ENCODE results near the gene KHNYN. TPM values are rescaled to one million over a fixed set of nuclear protein-coding genes. Genes with fewer than 3 reads are reported as not detected.

KHNYN gene
- total RNA-seq, 2 experiments from 2014 or later, result 104 to 105 TPM

GRCh38 chr14:24408764-24409163 is 21.0 kb upstream of the KHNYN start:
- no peaks in the 10 kb centered on the region for H3K36me3 Mint-ChIP-seq
- H3K27me3 Mint-ChIP-seq, result peaks cover 31% of the 10 kb centered on the region
- H3K9me3 Mint-ChIP-seq, result no peaks in the 10 kb centered on the region
- DNase-seq (no peak), ATAC-seq (ENCODE audit: low read depth) (no peak)
- POLR2A ChIA-PET, result interaction anchor here (1.6 kb wide), 1 partner anchor 21 kb away, joined by 7 read pairs; the partner anchor contains the start of genes CBLN3 and KHNYN
- no peak overlapping the region for H3K4me3 Mint-ChIP-seq
- no peak overlapping the region for H3K27ac Mint-ChIP-seq
- no peaks in the 10 kb centered on the region for H3K4me1 Mint-ChIP-seq

GRCh38 chr14:24409192-24409591 is 20.6 kb upstream of the KHNYN start:
- peaks cover 31% of the 10 kb centered on the region for H3K27me3 Mint-ChIP-seq
- POLR2A ChIA-PET, result interaction anchor here (1.6 kb wide), 1 partner anchor 21 kb away, joined by 7 read pairs; the partner anchor contains the start of genes CBLN3 and KHNYN
- H3K36me3 Mint-ChIP-seq, result no peaks in the 10 kb centered on the region
- no peak for DNase-seq
- no peaks in the 10 kb centered on the region for H3K4me1 Mint-ChIP-seq
- no peak overlapping the region for H3K4me3 Mint-ChIP-seq
- H3K27ac Mint-ChIP-seq, result no peak overlapping the region
- ATAC-seq (ENCODE audit: low read depth), result no peak
- no peaks in the 10 kb centered on the region for H3K9me3 Mint-ChIP-seq

- POLR2A ChIA-PET, result interaction anchor here (0.6 to 1.6 kb wide), 2 partner anchors 15 to 20 kb away, joined by 3 to 7 read pairs; partner anchors contain the start of genes CBLN3 and KHNYN
- H3K27ac Mint-ChIP-seq, result no peak overlapping the region
- ATAC-seq (ENCODE audit: low read depth), result no peak
Measured at GRCh38 chr14:24409956-24410355, 19.8 kb upstream of the KHNYN start.

GRCh38 chr14:24411443-24412389 is 18.0 kb upstream of the KHNYN start:
- Mint-ChIP-seq H3K27ac (no peak overlapping the region), H3K9me3 (no peaks in the 10 kb centered on the region), H3K36me3 (no peaks in the 10 kb centered on the region), H3K4me1 (no peaks in the 10 kb centered on the region), H3K4me3 (no peak overlapping the region), H3K27me3 (peaks cover 15% of the 10 kb centered on the region)
- POLR2A ChIA-PET, result no interaction called here
- ATAC-seq (ENCODE audit: low read depth) (peak; percentile 41), DNase-seq (no peak)

More at GRCh38 chr14:24409956-24410355, 19.8 kb upstream of the KHNYN start:
- Mint-ChIP-seq H3K4me1 (no peaks in the 10 kb centered on the region), H3K36me3 (no peaks in the 10 kb centered on the region), H3K4me3 (no peak overlapping the region), H3K9me3 (no peaks in the 10 kb centered on the region), H3K27me3 (peaks cover 23% of the 10 kb centered on the region)
- DNase-seq, result no peak

- no peak overlapping the region for H3K4me3 Mint-ChIP-seq
- no peak for ATAC-seq (ENCODE audit: low read depth)
- peaks cover 8% of the 10 kb centered on the region for H3K27me3 Mint-ChIP-seq
- H3K27ac Mint-ChIP-seq, result no peak overlapping the region
- H3K4me1 Mint-ChIP-seq, result no peaks in the 10 kb centered on the region
- no peaks in the 10 kb centered on the region for H3K36me3 Mint-ChIP-seq
- POLR2A ChIA-PET, result no interaction called here
- DNase-seq, result no peak
- no peaks in the 10 kb centered on the region for H3K9me3 Mint-ChIP-seq
Measured at GRCh38 chr14:24414077-24414476, 15.7 kb upstream of the KHNYN start.

DNA sequence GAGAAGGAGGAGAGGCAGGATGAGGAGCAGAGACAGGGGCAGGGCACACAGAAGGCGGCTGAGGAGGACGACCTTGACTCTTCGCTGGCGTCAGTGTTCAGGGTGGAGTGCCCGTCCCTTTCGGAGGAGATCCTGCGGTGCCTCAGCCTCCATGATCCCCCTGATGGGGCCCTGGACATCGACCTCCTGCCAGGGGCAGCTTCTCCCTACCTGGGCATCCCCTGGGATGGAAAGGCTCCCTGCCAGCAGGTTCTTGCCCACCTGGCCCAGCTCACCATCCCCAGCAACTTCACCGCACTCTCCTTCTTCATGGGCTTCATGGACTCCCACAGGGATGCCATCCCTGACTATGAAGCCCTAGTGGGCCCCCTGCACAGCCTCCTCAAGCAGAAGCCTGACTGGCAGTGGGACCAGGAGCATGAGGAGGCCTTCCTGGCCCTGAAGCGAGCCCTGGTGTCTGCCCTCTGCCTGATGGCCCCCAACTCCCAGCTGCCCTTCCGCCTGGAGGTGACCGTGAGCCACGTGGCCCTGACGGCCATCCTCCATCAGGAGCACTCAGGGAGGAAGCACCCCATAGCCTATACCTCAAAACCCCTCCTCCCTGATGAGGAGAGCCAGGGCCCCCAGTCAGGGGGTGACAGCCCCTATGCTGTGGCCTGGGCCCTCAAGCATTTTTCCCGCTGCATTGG is 14.9 kb upstream of the KHNYN start:
- Mint-ChIP-seq H3K36me3 (no peaks in the 10 kb centered on the region), H3K27me3 (peaks cover 12% of the 10 kb centered on the region), H3K27ac (no peak overlapping the region), H3K4me3 (no peak overlapping the region), H3K9me3 (no peaks in the 10 kb centered on the region), H3K4me1 (no peaks in the 10 kb centered on the region)
- ATAC-seq (ENCODE audit: low read depth) (no peak), DNase-seq (no peak)
- POLR2A ChIA-PET, result no interaction called here

- no peak for ATAC-seq (ENCODE audit: low read depth)
- peaks cover 17% of the 10 kb centered on the region for H3K27me3 Mint-ChIP-seq
- H3K27ac Mint-ChIP-seq, result no peak overlapping the region
- DNase-seq, result no peak
- H3K4me3 Mint-ChIP-seq, result no peak overlapping the region
- H3K4me1 Mint-ChIP-seq, result no peaks in the 10 kb centered on the region
- no peaks in the 10 kb centered on the region for H3K9me3 Mint-ChIP-seq
- POLR2A ChIA-PET, result no interaction called here
- H3K36me3 Mint-ChIP-seq, result no peaks in the 10 kb centered on the region
Measured at GRCh38 chr14:24415421-24416253, 14.1 kb upstream of the KHNYN start.

- Mint-ChIP-seq H3K4me1 (no peaks in the 10 kb centered on the region), H3K27ac (no peak overlapping the region), H3K4me3 (no peak overlapping the region), H3K9me3 (no peaks in the 10 kb centered on the region), H3K27me3 (peaks cover 18% of the 10 kb centered on the region), H3K36me3 (no peaks in the 10 kb centered on the region)
- POLR2A ChIA-PET, result no interaction called here
- ATAC-seq (ENCODE audit: low read depth) (no peak), DNase-seq (no peak)
Measured at GRCh38 chr14:24416254-24416931, 13.4 kb upstream of the KHNYN start.

DNA sequence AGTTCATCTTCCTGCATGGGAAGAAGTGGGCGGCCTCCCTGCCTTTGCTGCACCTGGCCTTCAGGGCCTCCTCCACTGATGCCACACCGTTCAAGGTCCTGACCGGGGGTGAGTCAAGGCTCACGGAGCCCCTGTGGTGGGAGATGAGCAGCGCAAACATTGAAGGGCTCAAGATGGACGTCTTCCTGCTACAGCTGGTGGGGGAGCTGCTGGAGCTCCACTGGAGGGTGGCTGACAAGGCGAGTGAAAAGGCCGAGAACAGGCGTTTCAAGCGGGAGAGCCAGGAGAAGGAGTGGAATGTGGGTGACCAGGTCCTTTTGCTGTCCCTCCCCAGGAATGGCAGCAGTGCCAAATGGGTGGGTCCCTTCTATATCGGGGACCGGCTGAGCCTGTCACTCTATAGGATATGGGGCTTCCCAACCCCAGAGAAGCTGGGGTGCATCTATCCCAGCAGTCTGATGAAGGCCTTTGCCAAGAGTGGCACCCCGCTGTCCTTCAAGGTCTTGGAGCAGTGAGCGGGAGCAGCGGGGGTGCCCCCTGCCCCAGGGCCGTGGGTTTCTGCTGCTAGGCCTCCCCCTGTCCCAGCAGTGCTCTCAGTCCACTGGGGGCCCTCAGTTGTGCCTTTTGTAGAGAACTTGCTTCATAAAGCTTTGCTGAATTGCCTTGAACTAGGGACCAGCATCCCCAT is 12.7 kb upstream of the KHNYN start:
- POLR2A ChIA-PET, result interaction anchor here (1.2 kb wide), 1 partner anchor 13 kb away, joined by 5 read pairs; the partner anchor contains the start of gene KHNYN
- Mint-ChIP-seq H3K36me3 (no peaks in the 10 kb centered on the region), H3K4me1 (no peaks in the 10 kb centered on the region), H3K27ac (no peak overlapping the region), H3K4me3 (no peak overlapping the region), H3K9me3 (no peaks in the 10 kb centered on the region), H3K27me3 (peaks cover 18% of the 10 kb centered on the region)
- no peak for DNase-seq
- ATAC-seq (ENCODE audit: low read depth), result no peak

DNA sequence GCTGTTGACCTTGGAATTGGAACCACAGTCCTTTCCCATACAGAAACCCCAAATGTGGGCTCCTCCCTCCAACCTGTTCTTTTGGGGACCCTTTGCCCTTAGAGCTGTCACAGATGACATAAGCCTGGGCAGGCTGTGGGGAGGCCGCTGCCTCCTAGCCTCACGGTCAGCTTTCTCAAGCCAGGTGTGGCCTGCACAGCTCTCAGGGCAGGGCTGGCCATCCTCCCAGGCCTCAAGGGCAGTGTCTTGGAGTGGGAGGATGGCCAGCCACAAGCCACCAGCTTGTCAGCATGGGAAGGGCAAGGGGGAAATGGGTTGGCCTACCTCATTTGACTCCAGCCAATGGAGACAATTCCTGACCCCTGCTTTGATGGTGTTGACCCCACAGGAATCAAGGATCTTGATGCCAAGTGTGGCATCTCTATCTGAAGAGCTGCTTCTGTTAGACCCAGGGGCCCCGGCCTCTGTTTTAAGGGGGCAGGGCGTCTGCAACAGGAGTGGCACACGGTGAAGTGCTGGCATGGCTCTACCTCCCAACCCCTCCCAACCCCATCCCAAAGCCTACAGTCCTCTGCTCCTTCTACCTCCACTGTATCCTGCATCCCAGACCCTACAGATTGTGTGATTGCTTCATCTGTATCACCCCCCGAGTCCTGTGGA is 11.8 kb upstream of the KHNYN start:
- H3K36me3 Mint-ChIP-seq, result no peaks in the 10 kb centered on the region
- no peaks in the 10 kb centered on the region for H3K4me1 Mint-ChIP-seq
- no peaks in the 10 kb centered on the region for H3K9me3 Mint-ChIP-seq
- no peak overlapping the region for H3K4me3 Mint-ChIP-seq
- DNase-seq (no peak), ATAC-seq (ENCODE audit: low read depth) (no peak)
- no peak overlapping the region for H3K27ac Mint-ChIP-seq
- POLR2A ChIA-PET, result interaction anchor here (1.2 kb wide), 2 partner anchors 11 to 12 kb away, joined by 3 to 5 read pairs; partner anchors contain the start of gene KHNYN
- H3K27me3 Mint-ChIP-seq, result peaks cover 18% of the 10 kb centered on the region

- Mint-ChIP-seq H3K9me3 (no peaks in the 10 kb centered on the region), H3K27ac (no peak overlapping the region), H3K36me3 (no peaks in the 10 kb centered on the region), H3K27me3 (peaks cover 18% of the 10 kb centered on the region), H3K4me3 (no peak overlapping the region), H3K4me1 (no peaks in the 10 kb centered on the region)
- POLR2A ChIA-PET, result interaction anchor here (0.6 to 1.4 kb wide), 4 partner anchors 10 to 47 kb away, joined by 3 to 9 read pairs (median 4); partner anchors contain the start of gene KHNYN
- ATAC-seq (ENCODE audit: low read depth), result no peak
- DNase-seq, result no peak
Measured at GRCh38 chr14:24418492-24418873, 11.3 kb upstream of the KHNYN start.

GRCh38 chr14:24422261-24422660 is 7.5 kb upstream of the KHNYN start:
- POLR2A ChIA-PET, result interaction anchor here (1.2 kb wide), 1 partner anchor 9 kb away, joined by 3 read pairs; no protein-coding TSS in a partner anchor
- Mint-ChIP-seq H3K36me3 (peaks cover 1% of the 10 kb centered on the region), H3K9me3 (no peaks in the 10 kb centered on the region), H3K27me3 (peaks cover 13% of the 10 kb centered on the region), H3K4me1 (peaks cover 19% of the 10 kb centered on the region), H3K4me3 (no peak overlapping the region), H3K27ac (no peak overlapping the region)
- ATAC-seq (ENCODE audit: low read depth) (no peak), DNase-seq (no peak)

Data from activated naive CD8-positive, alpha-beta T cell treated with anti-CD3 and anti-CD28 coated beads, Interleukin-2, amount 10 ng/mL, durations not matched to agents 7 days and 5 days (primary cell).